Measurements from ENCODE around the gene PPA2.

GRCh38 chr4:105357258-105357980, 116.4 kb downstream of the PPA2 start:
- no peak for TF ChIP-seq CTCF (IDR thresholded peaks at IDR 0.05)
- TF ChIP-seq POLR2A (IDR thresholded peaks at IDR 0.05): no peak

Measured in vagina (tissue), 2 donors.